Left ventricle myocardium inferior (tissue), 1 donor: ENCODE data around the gene STAMBP. TPM values are rescaled to one million over a fixed set of nuclear protein-coding genes. Genes with fewer than 3 reads are reported as not detected.

ENCODE experiments used
- DNase-seq: peaks from one replicate; pipeline ENCODE4 v3.0.0-alpha.2; 2020
- H3K27ac ChIP-seq: fragments of 200-600 bp; replicated peaks from 2 replicates; pipeline ENCODE4 v1.8.0; 2021
- H3K27me3 ChIP-seq: fragments of 200-600 bp; 2 replicates; pipeline ENCODE4 v1.8.0; 2021; ENCODE audit warnings: low read depth
- H3K36me3 ChIP-seq: fragments of 200-600 bp; 2 replicates; pipeline ENCODE4 v1.8.0; 2021
- H3K4me1 ChIP-seq: fragments of 200-600 bp; 2 replicates; pipeline ENCODE4 v1.8.0; 2021
- H3K4me3 ChIP-seq: fragments of 200-600 bp; 2 replicates; pipeline ENCODE4 v1.8.0; 2021; ENCODE audit warnings: mild to moderate bottlenecking, moderate library complexity
- H3K9me3 ChIP-seq: fragments of 200-600 bp; replicated peaks from 2 replicates; pipeline ENCODE4 v1.8.0; 2021
- CTCF ChIP-seq: fragments of 200-600 bp; IDR thresholded peaks from 2 replicates; pipeline ENCODE4 v1.8.0; 2021; ENCODE audit warnings: antibody characterized with exemption, mild to moderate bottlenecking, borderline replicate concordance
- intact Hi-C: fragments of 100-400 bp; cut with micrococcal nuclease; formaldehyde crosslinking; loops from one replicate; pipeline ENCODE4 v1.11.0; 2022
- total RNA-seq: library from RNA; stranded (reverse); fragmentation: NEBNext Ultra II Directional; extraction: Animal tissue kit (Norgen Biotek cat#: 25700); gene quantifications from one replicate; pipeline ENCODE4 v1.2.1, GENCODE V29; 2021
- donor health status: DM: no; HTN: yes; CAD: no; lungs with severe emphysema.

The STAMBP gene
- total RNA-seq, 1 donor from 2014 or later, result 35.5 TPM

- no peak for TF ChIP-seq CTCF
- DNase-seq, result no peak
- Histone ChIP-seq H3K4me3 (no peak overlapping the region), H3K9me3 (no peaks in the 10 kb centered on the region), H3K27me3 (peaks cover 50% of the 10 kb centered on the region), H3K27ac (no peak overlapping the region), H3K36me3 (no peaks in the 10 kb centered on the region), H3K4me1 (no peaks in the 10 kb centered on the region)
- intact Hi-C loops, result no loop called here
Measured at GRCh38 chr2:73918856-73919255, 90.1 kb downstream of the STAMBP start.

- intact Hi-C loops, result no loop called here
- no peak for TF ChIP-seq CTCF
- Histone ChIP-seq H3K4me3 (no peak overlapping the region), H3K9me3 (no peaks in the 10 kb centered on the region), H3K36me3 (no peaks in the 10 kb centered on the region), H3K27ac (no peak overlapping the region), H3K27me3 (peaks cover 50% of the 10 kb centered on the region), H3K4me1 (no peaks in the 10 kb centered on the region)
- DNase-seq, result no peak
Measured at GRCh38 chr2:73919596-73920228, 91.0 kb downstream of the STAMBP start.

GRCh38 chr2:73920577-73921545, 92.1 kb downstream of the STAMBP start:
- no peaks in the 10 kb centered on the region for H3K36me3 ChIP-seq
- peak; percentile 45 for TF ChIP-seq CTCF
- peaks cover 43% of the 10 kb centered on the region for H3K27me3 ChIP-seq
- H3K27ac ChIP-seq, result no peak overlapping the region
- intact Hi-C loops, result no loop called here
- DNase-seq, result no peak
- no peak overlapping the region for H3K4me3 ChIP-seq
- H3K9me3 ChIP-seq, result no peaks in the 10 kb centered on the region
- no peaks in the 10 kb centered on the region for H3K4me1 ChIP-seq

- intact Hi-C loops, result no loop called here
- H3K27ac ChIP-seq, result no peak overlapping the region
Measured at GRCh38 chr2:73921581-73921980, 92.8 kb downstream of the STAMBP start.

GRCh38 chr2:73922681-73923080, 93.9 kb downstream of the STAMBP start:
- Histone ChIP-seq H3K36me3 (no peaks in the 10 kb centered on the region), H3K4me3 (no peak overlapping the region), H3K9me3 (no peaks in the 10 kb centered on the region), H3K4me1 (peaks cover 14% of the 10 kb centered on the region), H3K27ac (no peak overlapping the region), H3K27me3 (peaks cover 31% of the 10 kb centered on the region)
- no peak for TF ChIP-seq CTCF
- intact Hi-C loops, result no loop called here
- no peak for DNase-seq

More at GRCh38 chr2:73921581-73921980, 92.8 kb downstream of the STAMBP start:
- no peak for DNase-seq
- no peak for TF ChIP-seq CTCF
- no peaks in the 10 kb centered on the region for H3K9me3 ChIP-seq
- peaks cover 38% of the 10 kb centered on the region for H3K27me3 ChIP-seq
- H3K4me3 ChIP-seq, result no peak overlapping the region
- no peaks in the 10 kb centered on the region for H3K36me3 ChIP-seq
- peaks cover 5% of the 10 kb centered on the region for H3K4me1 ChIP-seq

Other genes starting within 250 kb of the STAMBP start
- not detected for gene NAT8, start 186.5 kb upstream of the STAMBP start, total RNA-seq
- gene TPRKB, start 91.6 kb upstream of the STAMBP start, total RNA-seq, result 30.6 TPM
- gene DUSP11, start 48.9 kb upstream of the STAMBP start, total RNA-seq, result 10.6 TPM
- not detected for gene C2orf78, start 44.8 kb upstream of the STAMBP start, total RNA-seq
- gene ACTG2, start 64.0 kb downstream of the STAMBP start, total RNA-seq, result 1.6 TPM
- 21.9 TPM for gene DGUOK, start 97.9 kb downstream of the STAMBP start, total RNA-seq
- 2.3 TPM for gene TET3, start 155.9 kb downstream of the STAMBP start, total RNA-seq